Sigmoid colon (tissue), 7 donors: ENCODE results near the gene AKR1B15. TPM values are rescaled to one million over a fixed set of nuclear protein-coding genes. Genes with fewer than 3 reads are reported as not detected.
A peak's percentile ranks its signal among the peaks of the same experiment; 100 is the strongest.

Experiments
- DNase-seq: peaks from one replicate; pipeline ENCODE4 v3.0.0-alpha.2; 2019
- H3K27ac ChIP-seq, 4 donors: fragments of 200-600 bp; sonication (generic); one replicate each; pipeline ENCODE4 v1.5.1; 2016 to 2019; ENCODE audit warnings: mild to moderate bottlenecking in 1 of 4
- H3K27me3 ChIP-seq, 3 donors: fragments of 200-600 bp; sonication (generic); one replicate each; pipeline ENCODE4 v1.5.1; 2019; ENCODE audit warnings: mild to moderate bottlenecking in 1 of 3
- H3K36me3 ChIP-seq, 4 donors: fragments of 200-600 bp; sonication (generic); one replicate each; pipeline ENCODE4 v1.5.1; 2016 to 2019
- H3K4me1 ChIP-seq, 4 donors: fragments of 200-600 bp; sonication (generic); one replicate each; pipeline ENCODE4 v1.5.1; 2017 to 2019
- H3K4me3 ChIP-seq, 4 donors: fragments of 200-600 bp; sonication (generic); one replicate each; pipeline ENCODE4 v1.5.1; 2017 to 2019; ENCODE audit warnings: mild to moderate bottlenecking in 2 of 4, moderate library complexity in 1 of 4
- H3K9me3 ChIP-seq, 4 donors: fragments of 200-600 bp in 3 of 4; sonication (generic) in 3 of 4; one replicate each; pipeline versions ENCODE4 v1.5.1 to v1.6.1; 2013 to 2019
- CTCF ChIP-seq, 4 experiments: fragments of 450-650 bp in 3 of 4; fragments of 200-600 bp in 1 of 4; IDR thresholded peaks; one replicate each; pipeline ENCODE4 v1.5.1; 2016 to 2019; ENCODE audit warnings: antibody characterized with exemption in 4 of 4, mild to moderate bottlenecking in 3 of 4, moderate library complexity in 2 of 4
- EP300 ChIP-seq, 4 donors: sonication (generic); formaldehyde crosslinking; IDR thresholded peaks; one replicate each; pipeline ENCODE4 v1.6.1; 2017; ENCODE audit warnings: antibody characterized with exemption in 4 of 4
- POLR2A ChIP-seq, 2 donors: fragments of 450-650 bp; IDR thresholded peaks; one replicate each; pipeline ENCODE4 v1.6.1; 2016; ENCODE audit warnings: antibody characterized with exemption in 2 of 2, mild to moderate bottlenecking in 2 of 2, moderate library complexity in 2 of 2
- POLR2AphosphoS5 ChIP-seq, 4 donors: sonication (generic); formaldehyde crosslinking; IDR thresholded peaks; one replicate each; pipeline ENCODE4 v1.6.1; 2017; ENCODE audit warnings: antibody characterized with exemption in 4 of 4
- WGBS, 2 donors: extraction: QIAGEN DNeasy Blood & Tissue Kit; methylation state at CpG; one replicate each; pipeline ENCODE4 v1.1.7; 2013; 5-methylcytosine and 5-hydroxymethylcytosine counted together
- intact Hi-C: fragments of 100-400 bp; cut with DNase I; formaldehyde crosslinking; loops from one replicate; pipeline ENCODE4 v1.15.1; 2023
- polyA plus RNA-seq, 3 donors: library from polyadenylated mRNA; stranded (reverse); fragments of 200-250 nt; gene quantifications; one replicate each; pipeline ENCODE4 v1.2.3, GENCODE V29; 2013
- total RNA-seq, 4 donors: library from RNA; depleted of rRNA; stranded (reverse); fragments of >200 nt; gene quantifications; one replicate each; pipeline ENCODE4 v1.1.0, GENCODE V29; 2016
- donor health status: healthy with polysubstance abuse.
- donor health status: Bipolar disorder and iron deficiency.
- donor health status: healthy.

Gene AKR1B15
- total and polyA plus RNA-seq, 7 donors: 0.22 TPM; not detected in 6

- H3K9me3 ChIP-seq: no peaks in the 10 kb centered on the region
- intact Hi-C loops: no loop called here
- DNase-seq: no peak
- no peaks in the 10 kb centered on the region for H3K4me1 ChIP-seq
- WGBS, 2 donors: 80 to 89% methylated on average over 6 of the region's 6 CpGs
- no peaks in the 10 kb centered on the region for H3K27me3 ChIP-seq
- no peak for TF ChIP-seq CTCF (IDR thresholded peaks at IDR 0.05)
- TF ChIP-seq EP300 (IDR thresholded peaks at IDR 0.05): no peak
- TF ChIP-seq POLR2A (IDR thresholded peaks at IDR 0.05): no peak
- TF ChIP-seq POLR2AphosphoS5 (IDR thresholded peaks at IDR 0.05): no peak
- no peak overlapping the region for H3K27ac ChIP-seq
- H3K36me3 ChIP-seq: no peaks in the 10 kb centered on the region
- H3K4me3 ChIP-seq: no peak overlapping the region
Measured at GRCh38 chr7:134611611-134612151, 62.8 kb downstream of the AKR1B15 start.

GRCh38 chr7:134612197-134612596, 63.3 kb downstream of the AKR1B15 start:
- no peak overlapping the region for H3K4me3 ChIP-seq
- DNase-seq: no peak
- no peaks in the 10 kb centered on the region for H3K27me3 ChIP-seq
- intact Hi-C loops: no loop called here
- H3K9me3 ChIP-seq: no peaks in the 10 kb centered on the region
- WGBS, 2 donors: 61 to 83% methylated on average over 2 of the region's 2 CpGs
- TF ChIP-seq EP300 (IDR thresholded peaks at IDR 0.05) (no peak), CTCF (IDR thresholded peaks at IDR 0.05) (no peak), POLR2AphosphoS5 (IDR thresholded peaks at IDR 0.05) (no peak), POLR2A (IDR thresholded peaks at IDR 0.05) (no peak)
- H3K27ac ChIP-seq: no peak overlapping the region
- H3K4me1 ChIP-seq: no peaks in the 10 kb centered on the region
- H3K36me3 ChIP-seq: no peaks in the 10 kb centered on the region

- H3K4me3 ChIP-seq: no peak overlapping the region
- TF ChIP-seq EP300 (IDR thresholded peaks at IDR 0.05): no peak
- peak in 1 of 4 donors; percentile 29 for TF ChIP-seq POLR2AphosphoS5 (IDR thresholded peaks at IDR 0.05)
- H3K27me3 ChIP-seq: no peaks in the 10 kb centered on the region
- peak overlapping the region in 1 of 4 donors; percentile 11 for H3K27ac ChIP-seq
- DNase-seq: no peak
- H3K4me1 ChIP-seq: peaks cover 0 to 6% (median 0%) of the 10 kb centered on the region in 4 donors
- no peaks in the 10 kb centered on the region for H3K36me3 ChIP-seq
- H3K9me3 ChIP-seq: no peaks in the 10 kb centered on the region
- 34 to 47% methylated on average over 3 of the region's 3 CpGs for WGBS, 2 donors
- intact Hi-C loops: no loop called here
Measured at GRCh38 chr7:134613623-134614347, 64.9 kb downstream of the AKR1B15 start.

- Histone ChIP-seq H3K9me3 (no peaks in the 10 kb centered on the region), H3K4me3 (no peak overlapping the region), H3K27ac (no peak overlapping the region), H3K4me1 (peaks cover 0 to 15% (median 0%) of the 10 kb centered on the region in 4 donors), H3K36me3 (no peaks in the 10 kb centered on the region), H3K27me3 (no peaks in the 10 kb centered on the region)
- TF ChIP-seq EP300 (IDR thresholded peaks at IDR 0.05) (no peak), CTCF (IDR thresholded peaks at IDR 0.05) (no peak), POLR2AphosphoS5 (IDR thresholded peaks at IDR 0.05) (no peak), POLR2A (IDR thresholded peaks at IDR 0.05) (no peak)
- no peak for DNase-seq
- 76 to 77% methylated on average over 2 of the region's 2 CpGs for WGBS, 2 donors
- intact Hi-C loops: no loop called here
Measured at GRCh38 chr7:134616611-134617010, 67.7 kb downstream of the AKR1B15 start.

GRCh38 chr7:134618756-134619530, 70.0 kb downstream of the AKR1B15 start:
- Histone ChIP-seq H3K4me1 (peaks cover 0 to 15% (median 0%) of the 10 kb centered on the region in 4 donors), H3K27me3 (peaks cover 0 to 6% (median 0%) of the 10 kb centered on the region in 3 donors), H3K27ac (peak overlapping the region in 1 of 4 donors; percentile 46), H3K9me3 (no peaks in the 10 kb centered on the region), H3K36me3 (no peaks in the 10 kb centered on the region), H3K4me3 (no peak overlapping the region)
- intact Hi-C loops: no loop called here
- DNase-seq: no peak
- TF ChIP-seq POLR2A (IDR thresholded peaks at IDR 0.05) (no peak), EP300 (IDR thresholded peaks at IDR 0.05) (no peak), POLR2AphosphoS5 (IDR thresholded peaks at IDR 0.05) (no peak), CTCF (IDR thresholded peaks at IDR 0.05) (no peak)
- WGBS, 2 donors: 58 to 66% methylated on average over 5 of the region's 5 CpGs
